ENCODE data around the gene MATN1. TPM values are rescaled to one million over a fixed set of nuclear protein-coding genes. Genes with fewer than 3 reads are reported as not detected.
A peak's percentile ranks its signal among the peaks of the same experiment; 100 is the strongest.

The MATN1 gene
- total RNA-seq, 4 donors from 2014 or later = 0.46 to 1.7 TPM; not detected in 2

DNA sequence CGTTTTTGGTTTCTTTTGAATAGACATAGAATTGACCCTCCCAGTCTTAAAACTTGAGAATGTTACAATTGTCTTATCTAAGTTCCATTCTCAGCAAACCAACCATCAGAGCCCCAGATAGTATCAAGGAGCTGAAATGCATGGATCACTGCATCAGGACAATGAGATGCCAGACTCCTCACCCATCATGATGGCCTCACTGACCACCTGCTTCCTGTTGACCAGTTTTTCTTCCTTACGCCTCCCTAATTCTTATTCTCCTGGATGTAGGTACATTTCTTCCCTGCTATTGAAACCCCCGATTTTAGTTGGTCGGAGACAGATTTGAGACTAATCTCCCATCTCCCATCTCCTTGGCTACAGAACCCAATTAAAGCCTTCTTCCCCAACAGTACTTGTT lies 17.7 kb downstream of the MATN1 start:
- H3K4me1 ChIP-seq = peaks cover 11% of the 10 kb centered on the region in 2 donors
- intact Hi-C loops (cut with DNase I; ENCODE audit: low total_unique reads) = no loop called here
- no peak for DNase-seq
- no peaks in the 10 kb centered on the region for H3K36me3 ChIP-seq
- no peaks in the 10 kb centered on the region for H3K27me3 ChIP-seq
- H3K9me3 ChIP-seq = no peaks in the 10 kb centered on the region
- no peak overlapping the region for H3K4me3 ChIP-seq
- peak overlapping the region; percentile 80 to 83 for H3K27ac ChIP-seq
- TF ChIP-seq, protein P1, sequence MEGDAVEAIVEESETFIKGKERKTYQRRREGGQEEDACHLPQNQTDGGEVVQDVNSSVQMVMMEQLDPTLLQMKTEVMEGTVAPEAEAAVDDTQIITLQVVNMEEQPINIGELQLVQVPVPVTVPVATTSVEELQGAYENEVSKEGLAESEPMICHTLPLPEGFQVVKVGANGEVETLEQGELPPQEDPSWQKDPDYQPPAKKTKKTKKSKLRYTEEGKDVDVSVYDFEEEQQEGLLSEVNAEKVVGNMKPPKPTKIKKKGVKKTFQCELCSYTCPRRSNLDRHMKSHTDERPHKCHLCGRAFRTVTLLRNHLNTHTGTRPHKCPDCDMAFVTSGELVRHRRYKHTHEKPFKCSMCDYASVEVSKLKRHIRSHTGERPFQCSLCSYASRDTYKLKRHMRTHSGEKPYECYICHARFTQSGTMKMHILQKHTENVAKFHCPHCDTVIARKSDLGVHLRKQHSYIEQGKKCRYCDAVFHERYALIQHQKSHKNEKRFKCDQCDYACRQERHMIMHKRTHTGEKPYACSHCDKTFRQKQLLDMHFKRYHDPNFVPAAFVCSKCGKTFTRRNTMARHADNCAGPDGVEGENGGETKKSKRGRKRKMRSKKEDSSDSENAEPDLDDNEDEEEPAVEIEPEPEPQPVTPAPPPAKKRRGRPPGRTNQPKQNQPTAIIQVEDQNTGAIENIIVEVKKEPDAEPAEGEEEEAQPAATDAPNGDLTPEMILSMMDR (IDR thresholded peaks at IDR 0.05) = no peak
- TF ChIP-seq POLR2A (IDR thresholded peaks at IDR 0.05) = no peak

DNA sequence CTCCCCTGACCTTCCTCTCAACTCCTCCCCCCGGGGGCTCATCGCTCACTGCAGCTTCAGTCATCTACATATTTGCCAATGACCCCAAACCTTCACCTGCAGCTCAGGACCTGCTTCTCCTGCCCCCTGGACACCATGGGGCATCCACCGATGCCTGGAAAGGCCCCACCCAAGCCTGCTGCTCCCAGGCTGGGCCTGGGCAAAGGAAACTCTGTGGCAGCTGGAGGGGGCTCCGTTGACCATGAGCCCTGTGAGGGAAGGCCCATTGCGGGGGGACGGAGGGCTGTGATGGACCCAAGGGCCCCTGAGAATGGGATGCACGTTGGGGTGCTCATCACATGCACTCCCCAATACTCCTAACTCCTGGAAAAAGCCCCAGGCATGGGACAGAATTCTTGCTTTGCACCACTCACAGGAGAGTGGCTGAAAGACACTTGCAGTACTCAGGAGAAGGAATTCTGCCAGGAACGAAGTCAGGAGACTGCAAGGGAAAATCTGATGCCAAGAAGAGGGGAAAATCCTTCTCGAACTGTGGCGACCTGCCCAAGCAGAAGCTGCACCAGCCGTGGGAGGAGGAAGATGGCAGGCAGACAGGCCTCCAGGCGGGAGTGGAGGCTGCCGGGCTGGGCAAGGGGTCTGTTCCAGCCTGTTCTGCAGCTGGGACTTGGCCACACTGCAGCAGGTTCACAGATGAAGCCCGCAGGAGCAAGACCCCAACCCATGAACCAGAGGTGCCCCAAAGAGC lies 18.4 kb downstream of the MATN1 start:
- intact Hi-C loops (cut with DNase I; ENCODE audit: low total_unique reads) = loop anchor here (5.0 kb wide), 1 partner anchor 178 kb away; no protein-coding TSS in a partner anchor

DNA sequence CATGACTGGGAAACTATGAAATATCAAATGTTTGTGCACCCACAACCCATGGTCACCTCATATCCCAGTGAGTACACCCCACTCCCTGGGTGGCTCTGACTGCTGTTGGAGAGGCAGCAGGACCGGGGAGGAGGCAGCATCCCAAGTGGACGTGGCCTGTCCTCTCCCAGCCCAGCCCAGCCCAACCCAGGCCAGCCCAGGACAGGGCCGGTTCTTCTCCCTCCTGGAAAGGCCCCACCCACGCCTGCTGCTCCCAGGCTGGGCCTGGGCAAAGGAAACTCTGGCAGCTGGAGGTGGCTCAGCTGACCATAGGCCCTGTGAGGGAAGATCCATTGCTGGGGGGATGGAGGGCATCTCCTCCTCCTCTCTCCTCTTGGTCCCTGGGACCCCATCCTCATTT lies 19.1 kb downstream of the MATN1 start:
- no peaks in the 10 kb centered on the region for H3K36me3 ChIP-seq
- H3K27ac ChIP-seq = peak overlapping the region; percentile 80 to 83
- H3K27me3 ChIP-seq = no peaks in the 10 kb centered on the region
- DNase-seq = peak; percentile 73 to 82
- TF ChIP-seq, protein P1 (IDR thresholded peaks at IDR 0.05) = no peak
- no peak for TF ChIP-seq POLR2A (IDR thresholded peaks at IDR 0.05)
- H3K4me1 ChIP-seq = peaks cover 15% of the 10 kb centered on the region in 2 donors
- H3K9me3 ChIP-seq = no peaks in the 10 kb centered on the region
- intact Hi-C loops (cut with DNase I; ENCODE audit: low total_unique reads) = loop anchor here (5.0 kb wide), 1 partner anchor 177 kb away; no protein-coding TSS in a partner anchor
- no peak overlapping the region for H3K4me3 ChIP-seq

More for the DNA sequence above, 18.4 kb downstream of the MATN1 start:
- Histone ChIP-seq H3K27ac (peak overlapping the region; percentile 80 to 83), H3K36me3 (no peaks in the 10 kb centered on the region), H3K9me3 (no peaks in the 10 kb centered on the region), H3K27me3 (no peaks in the 10 kb centered on the region), H3K4me3 (no peak overlapping the region), H3K4me1 (peaks cover 15% of the 10 kb centered on the region in 2 donors)
- DNase-seq = peak; percentile 70 to 76
- TF ChIP-seq, protein P1 (IDR thresholded peaks at IDR 0.05) = no peak
- no peak for TF ChIP-seq POLR2A (IDR thresholded peaks at IDR 0.05)

DNA sequence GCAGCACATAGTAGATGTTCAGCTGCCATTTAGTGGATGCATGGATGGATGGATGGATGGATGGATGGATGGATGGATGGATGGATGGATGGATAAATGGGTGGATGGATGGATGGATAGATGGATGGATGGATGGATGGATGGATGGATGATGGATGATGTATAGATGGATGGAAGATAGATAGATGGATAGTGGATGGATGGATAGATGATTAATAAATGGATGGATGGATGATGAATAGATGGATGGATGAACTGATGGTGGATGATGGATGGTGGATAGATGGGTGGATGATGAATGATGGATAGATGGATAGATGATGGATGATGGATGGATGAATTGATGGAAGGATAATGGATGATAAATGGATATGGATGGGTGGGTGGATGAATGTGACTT lies 20.6 kb downstream of the MATN1 start:
- TF ChIP-seq, protein P1 (IDR thresholded peaks at IDR 0.05) = no peak
- TF ChIP-seq POLR2A (IDR thresholded peaks at IDR 0.05) = no peak
- intact Hi-C loops (cut with DNase I; ENCODE audit: low total_unique reads) = loop anchor here (5.0 kb wide), 1 partner anchor 176 kb away; no protein-coding TSS in a partner anchor
- no peak for DNase-seq
- no peaks in the 10 kb centered on the region for H3K36me3 ChIP-seq
- H3K27me3 ChIP-seq = no peaks in the 10 kb centered on the region
- peak overlapping the region in 1 of 2 donors; percentile 90 for H3K27ac ChIP-seq
- H3K4me3 ChIP-seq = no peak overlapping the region
- no peaks in the 10 kb centered on the region for H3K9me3 ChIP-seq
- peaks cover 15 to 22% of the 10 kb centered on the region in 2 donors for H3K4me1 ChIP-seq

DNA sequence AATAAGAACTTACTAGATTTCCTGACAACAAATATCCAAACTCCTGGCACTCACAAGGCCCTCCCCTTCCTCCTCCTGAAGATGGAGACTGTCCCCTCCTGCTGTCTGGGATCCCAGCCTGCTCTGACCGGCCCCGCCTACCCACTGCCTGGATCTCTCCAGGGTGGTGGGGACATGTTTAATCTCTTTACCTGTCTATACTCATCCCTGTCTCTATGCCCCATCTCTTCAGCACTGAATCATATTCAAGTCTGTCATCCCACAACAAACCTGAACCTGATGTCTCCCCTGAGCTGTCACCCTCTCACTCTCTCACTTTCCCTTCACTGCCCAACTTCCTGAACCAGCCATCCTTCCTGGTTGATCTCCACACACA lies 22.1 kb downstream of the MATN1 start:
- H3K27ac ChIP-seq = peak overlapping the region; percentile 89 to 90
- TF ChIP-seq, protein P1 (IDR thresholded peaks at IDR 0.05) = no peak
- TF ChIP-seq POLR2A (IDR thresholded peaks at IDR 0.05) = no peak
- DNase-seq = no peak
- H3K27me3 ChIP-seq = no peaks in the 10 kb centered on the region
- H3K4me3 ChIP-seq = no peak overlapping the region
- H3K9me3 ChIP-seq = no peaks in the 10 kb centered on the region
- H3K4me1 ChIP-seq = peaks cover 21 to 32% of the 10 kb centered on the region in 2 donors
- no peaks in the 10 kb centered on the region for H3K36me3 ChIP-seq
- intact Hi-C loops (cut with DNase I; ENCODE audit: low total_unique reads) = loop anchor here (5.0 kb wide), 1 partner anchor 174 kb away; no protein-coding TSS in a partner anchor

Measured in uterus (tissue), 4 donors.